ENCODE measurements around the gene TUT1. TPM values are rescaled to one million over a fixed set of nuclear protein-coding genes. Genes with fewer than 3 reads are reported as not detected.

The TUT1 gene
- total RNA-seq, 6 experiments from 2014 or later, result 14.6 to 18.0 (median 16.9) TPM

DNA sequence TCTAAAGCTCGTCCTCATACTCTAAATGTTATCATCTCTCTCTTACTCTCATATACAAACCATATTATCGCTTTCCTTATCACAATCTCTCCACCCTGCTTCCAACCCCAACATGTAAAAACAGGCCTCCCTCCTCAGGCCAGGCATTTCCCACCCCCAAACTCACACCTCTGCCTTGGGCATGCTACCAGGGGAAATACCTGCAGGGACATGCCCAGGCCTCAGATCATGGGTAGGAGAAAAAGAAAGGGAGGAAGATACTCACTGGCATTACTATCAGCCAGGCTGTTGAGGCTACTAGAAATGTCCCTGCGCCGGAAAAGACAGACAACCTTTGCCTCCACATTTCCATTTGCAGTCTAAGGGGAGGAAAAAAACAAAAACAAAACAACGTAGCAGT is 8.6 kb upstream of the TUT1 start:
- TF ChIP-seq, protein P1, sequence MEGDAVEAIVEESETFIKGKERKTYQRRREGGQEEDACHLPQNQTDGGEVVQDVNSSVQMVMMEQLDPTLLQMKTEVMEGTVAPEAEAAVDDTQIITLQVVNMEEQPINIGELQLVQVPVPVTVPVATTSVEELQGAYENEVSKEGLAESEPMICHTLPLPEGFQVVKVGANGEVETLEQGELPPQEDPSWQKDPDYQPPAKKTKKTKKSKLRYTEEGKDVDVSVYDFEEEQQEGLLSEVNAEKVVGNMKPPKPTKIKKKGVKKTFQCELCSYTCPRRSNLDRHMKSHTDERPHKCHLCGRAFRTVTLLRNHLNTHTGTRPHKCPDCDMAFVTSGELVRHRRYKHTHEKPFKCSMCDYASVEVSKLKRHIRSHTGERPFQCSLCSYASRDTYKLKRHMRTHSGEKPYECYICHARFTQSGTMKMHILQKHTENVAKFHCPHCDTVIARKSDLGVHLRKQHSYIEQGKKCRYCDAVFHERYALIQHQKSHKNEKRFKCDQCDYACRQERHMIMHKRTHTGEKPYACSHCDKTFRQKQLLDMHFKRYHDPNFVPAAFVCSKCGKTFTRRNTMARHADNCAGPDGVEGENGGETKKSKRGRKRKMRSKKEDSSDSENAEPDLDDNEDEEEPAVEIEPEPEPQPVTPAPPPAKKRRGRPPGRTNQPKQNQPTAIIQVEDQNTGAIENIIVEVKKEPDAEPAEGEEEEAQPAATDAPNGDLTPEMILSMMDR (IDR thresholded peaks at IDR 0.05), result no peak
- H3K4me1 Mint-ChIP-seq (ENCODE audit: low read depth), result peaks cover 40% of the 10 kb centered on the region
- H3K27me3 Mint-ChIP-seq (ENCODE audit: insufficient read depth), result peaks cover 15% of the 10 kb centered on the region
- DNase-seq, result no peak
- peak overlapping the region; percentile 96 for H3K4me3 Mint-ChIP-seq
- H3K27ac Mint-ChIP-seq, result peak overlapping the region; percentile 89
- no peaks in the 10 kb centered on the region for H3K9me3 Mint-ChIP-seq
- H3K36me3 Mint-ChIP-seq (ENCODE audit: low read depth), result peaks cover 57% of the 10 kb centered on the region

DNA sequence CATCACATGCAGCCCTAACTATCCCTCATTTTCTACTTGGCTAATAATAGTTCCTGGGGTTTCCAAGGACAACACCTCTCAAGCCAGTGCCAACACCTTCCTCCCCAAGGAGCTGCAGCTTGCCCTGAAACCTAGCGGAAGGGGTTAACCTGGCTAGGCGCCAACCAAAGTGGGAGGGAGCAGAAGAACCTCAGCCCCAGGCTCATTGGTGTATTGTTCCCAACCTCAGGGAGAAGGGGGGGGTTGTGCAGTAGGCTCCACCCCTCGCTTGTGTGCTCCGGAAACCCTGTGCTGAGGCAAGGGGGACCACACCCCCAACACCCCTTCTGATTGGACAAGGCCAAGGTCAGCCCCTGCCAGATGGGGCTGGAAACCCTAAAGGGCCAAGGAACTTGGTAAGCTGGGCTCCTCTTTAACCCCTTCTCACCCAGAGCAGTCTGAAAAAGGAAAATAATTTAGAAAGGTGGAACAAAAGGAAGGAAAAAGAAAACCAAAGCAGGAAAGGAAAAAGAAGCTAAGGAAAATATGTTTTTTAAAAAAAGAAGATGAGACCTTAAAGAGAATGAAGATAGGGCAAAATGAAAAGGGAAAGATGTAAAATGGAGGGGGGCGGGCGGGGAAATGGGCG is 7.9 kb upstream of the TUT1 start:
- H3K4me3 Mint-ChIP-seq, result peak overlapping the region; percentile 96
- no peaks in the 10 kb centered on the region for H3K9me3 Mint-ChIP-seq
- peaks cover 40% of the 10 kb centered on the region for H3K4me1 Mint-ChIP-seq (ENCODE audit: low read depth)
- peaks cover 15% of the 10 kb centered on the region for H3K27me3 Mint-ChIP-seq (ENCODE audit: insufficient read depth)
- peaks cover 64% of the 10 kb centered on the region for H3K36me3 Mint-ChIP-seq (ENCODE audit: low read depth)
- peak; percentile 96 for DNase-seq
- TF ChIP-seq, protein P1 (IDR thresholded peaks at IDR 0.05), result no peak
- peak overlapping the region; percentile 89 for H3K27ac Mint-ChIP-seq

DNA sequence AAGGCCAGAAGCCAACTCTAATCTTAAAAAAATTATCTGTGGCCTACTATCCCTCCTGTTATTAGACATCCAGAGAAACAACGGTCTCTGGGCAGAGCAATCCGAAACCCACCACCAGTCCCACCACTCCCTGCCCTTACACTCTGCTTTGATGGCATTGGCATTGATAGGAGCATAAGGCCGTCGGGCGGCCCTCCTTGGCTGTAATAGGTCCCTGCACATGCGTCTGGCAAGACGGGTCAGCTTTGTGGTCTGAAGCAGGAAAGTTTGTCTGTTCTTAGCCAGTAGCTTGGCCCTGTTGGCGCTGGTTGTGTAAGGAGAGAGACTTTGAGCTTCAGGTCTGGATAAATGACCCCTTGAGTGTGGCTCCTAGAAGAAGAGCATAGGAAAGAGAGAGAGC is 3.8 kb upstream of the TUT1 start:
- no peak overlapping the region for H3K4me3 Mint-ChIP-seq
- peaks cover 57% of the 10 kb centered on the region for H3K36me3 Mint-ChIP-seq (ENCODE audit: low read depth)
- no peaks in the 10 kb centered on the region for H3K9me3 Mint-ChIP-seq
- H3K27me3 Mint-ChIP-seq (ENCODE audit: insufficient read depth), result peaks cover 19% of the 10 kb centered on the region
- TF ChIP-seq, protein P1 (IDR thresholded peaks at IDR 0.05), result no peak
- H3K4me1 Mint-ChIP-seq (ENCODE audit: low read depth), result peaks cover 51% of the 10 kb centered on the region
- no peak overlapping the region for H3K27ac Mint-ChIP-seq
- DNase-seq, result no peak

DNA sequence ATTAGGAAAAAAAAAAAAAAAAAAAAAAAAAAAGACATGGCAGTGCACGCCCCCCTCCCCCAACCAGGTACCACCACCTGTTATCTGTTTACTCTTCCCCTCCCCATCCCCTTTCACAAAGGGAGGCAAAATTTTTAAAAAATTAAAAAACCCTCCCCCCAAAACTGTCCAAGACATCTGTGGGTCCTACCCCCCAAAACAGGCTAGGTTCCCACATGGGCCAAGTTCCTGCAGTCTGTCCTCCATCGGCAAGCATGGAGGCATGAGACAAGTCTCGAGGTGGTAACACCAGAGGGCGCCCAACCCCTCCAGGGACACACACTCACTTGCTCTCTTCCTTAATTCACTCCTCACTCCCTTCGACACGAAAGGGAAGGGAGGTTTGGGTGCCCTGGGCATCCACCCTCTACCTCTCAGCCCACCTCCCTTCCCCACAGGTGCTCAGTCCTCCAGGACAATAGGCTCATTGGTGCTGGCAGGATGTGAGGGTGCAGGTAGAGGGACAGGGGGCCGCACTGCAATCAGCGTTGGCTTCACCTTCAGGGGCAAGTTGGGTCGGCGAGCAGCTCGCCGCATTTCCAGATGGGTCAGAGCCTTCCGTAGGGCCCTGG is 2.2 kb upstream of the TUT1 start:
- TF ChIP-seq, protein P1 (IDR thresholded peaks at IDR 0.05), result peak; percentile 76
- peak overlapping the region; percentile 31; the same call in 1 of the 2 replicates for H3K27ac Mint-ChIP-seq
- peaks cover 43% of the 10 kb centered on the region for H3K4me1 Mint-ChIP-seq (ENCODE audit: low read depth)
- peaks cover 14% of the 10 kb centered on the region for H3K27me3 Mint-ChIP-seq (ENCODE audit: insufficient read depth)
- peaks cover 41% of the 10 kb centered on the region for H3K36me3 Mint-ChIP-seq (ENCODE audit: low read depth)
- no peaks in the 10 kb centered on the region for H3K9me3 Mint-ChIP-seq
- peak; percentile 59 for DNase-seq
- H3K4me3 Mint-ChIP-seq, result peak overlapping the region; percentile 44

DNA sequence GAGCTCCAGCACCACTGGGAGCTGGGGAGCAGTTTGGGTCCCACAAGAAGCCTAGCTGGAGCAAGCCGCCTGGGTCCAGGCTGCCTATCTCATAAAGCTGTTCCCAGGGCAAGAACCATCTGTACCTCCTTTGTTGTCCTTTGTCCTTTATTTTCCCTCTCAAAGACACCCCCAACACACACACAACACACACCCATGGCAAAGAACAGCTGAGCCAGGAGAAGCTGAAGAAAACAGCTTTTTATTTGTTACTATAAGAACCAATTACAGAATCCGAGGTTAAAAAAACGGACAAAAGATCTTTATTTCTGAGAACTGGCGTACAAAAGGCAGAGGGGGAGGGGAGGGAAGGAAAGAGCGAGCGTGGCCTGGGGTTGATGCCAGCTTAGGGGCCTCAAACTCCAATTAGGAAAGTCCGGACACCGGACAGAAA is 1.7 kb upstream of the TUT1 start:
- TF ChIP-seq, protein P1 (IDR thresholded peaks at IDR 0.05), result no peak
- Mint-ChIP-seq H3K9me3 (no peaks in the 10 kb centered on the region), H3K27me3 (ENCODE audit: insufficient read depth) (peaks cover 13% of the 10 kb centered on the region), H3K36me3 (ENCODE audit: low read depth) (peaks cover 37% of the 10 kb centered on the region), H3K4me1 (ENCODE audit: low read depth) (peaks cover 42% of the 10 kb centered on the region), H3K4me3 (peak overlapping the region; percentile 98; the same call in 1 of the 2 replicates), H3K27ac (0 out of 2 replicates have a peak overlapping the region, but pooled peaks have one; percentile 18)
- DNase-seq, result no peak
